IgD-negative memory B cell (primary cell): ENCODE data around the gene ITCH. TPM values are rescaled to one million over a fixed set of nuclear protein-coding genes. Genes with fewer than 3 reads are reported as not detected.

Source experiments
- H3K27ac Mint-ChIP-seq, 3 donors: one replicate each; pipeline ENCODE4 v1.8.0; 2020 to 2022; ENCODE audit warnings: mild to moderate bottlenecking in 3 of 3, mixed read lengths in 3 of 3, moderate library complexity in 1 of 3
- H3K27me3 Mint-ChIP-seq: one replicate; pipeline ENCODE4 v1.8.0; 2021; ENCODE audit warnings: mixed read lengths
- H3K36me3 Mint-ChIP-seq: one replicate; pipeline ENCODE4 v1.8.0; 2020; ENCODE audit warnings: mild to moderate bottlenecking, mixed read lengths
- H3K4me1 Mint-ChIP-seq, 3 donors: one replicate each; pipeline ENCODE4 v1.8.0; 2020 to 2022; ENCODE audit warnings: mixed read lengths in 3 of 3, mild to moderate bottlenecking in 1 of 3
- H3K4me3 Mint-ChIP-seq, 4 donors: one replicate each; pipeline ENCODE4 v1.8.0; 2020 to 2022; ENCODE audit warnings: mild to moderate bottlenecking in 4 of 4, mixed read lengths in 4 of 4, moderate library complexity in 3 of 4
- H3K9me3 Mint-ChIP-seq, 3 donors: one replicate each; pipeline ENCODE4 v1.8.0; 2020 to 2021; ENCODE audit warnings: mixed read lengths in 3 of 3, mild to moderate bottlenecking in 1 of 3
- polyA plus RNA-seq: library from polyadenylated mRNA; unstranded; fragments of 300-500 nt; fragmentation: Illumina TruSeq; gene quantifications from one replicate; pipeline ENCODE4 v1.2.3, GENCODE V29; 2021

ITCH gene
- polyA plus RNA-seq, 1 donor from 2014 or later = 33.7 TPM

DNA sequence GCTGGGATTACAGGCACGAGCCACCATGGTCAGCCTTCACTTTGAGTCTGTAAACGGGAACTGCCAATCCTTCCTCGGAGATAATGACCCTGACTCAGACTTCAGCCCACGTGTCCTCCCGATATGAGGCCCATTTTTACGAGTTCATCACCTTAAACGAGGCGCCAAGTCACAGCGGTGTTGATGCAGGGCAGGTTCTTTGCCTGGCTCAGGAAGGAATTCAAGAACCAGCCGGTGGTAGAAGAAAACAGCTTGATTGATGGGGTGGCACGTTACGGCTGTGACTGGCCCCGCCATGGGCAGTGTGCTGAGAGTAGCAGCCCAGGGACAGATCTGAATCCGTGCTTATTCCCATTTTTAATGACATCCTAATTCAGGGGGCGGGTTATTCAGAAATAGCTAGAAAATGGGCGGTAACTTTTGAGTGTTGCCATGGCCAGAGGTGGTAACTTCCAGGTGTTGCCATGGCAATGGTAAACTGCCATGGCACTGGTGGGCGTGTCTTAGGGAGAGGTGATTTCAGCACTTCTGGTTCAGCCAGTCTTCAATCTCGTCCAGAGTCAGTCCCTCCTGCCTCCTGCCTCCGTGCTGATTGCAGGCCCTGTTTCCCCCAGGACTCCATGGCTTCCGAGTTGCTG, 186.3 kb downstream of the ITCH start:
- H3K9me3 Mint-ChIP-seq = no peaks in the 10 kb centered on the region
- peaks cover 3% of the 10 kb centered on the region for H3K27me3 Mint-ChIP-seq
- H3K4me1 Mint-ChIP-seq = peaks cover 0 to 4% (median 2%) of the 10 kb centered on the region in 3 donors
- H3K36me3 Mint-ChIP-seq = peaks cover 1% of the 10 kb centered on the region
- no peak overlapping the region for H3K27ac Mint-ChIP-seq
- H3K4me3 Mint-ChIP-seq = no peak overlapping the region

- H3K4me1 Mint-ChIP-seq = peaks cover 0 to 2% (median 0%) of the 10 kb centered on the region in 3 donors
- H3K36me3 Mint-ChIP-seq = peaks cover 1% of the 10 kb centered on the region
- H3K27me3 Mint-ChIP-seq = no peaks in the 10 kb centered on the region
- H3K27ac Mint-ChIP-seq = no peak overlapping the region
- H3K9me3 Mint-ChIP-seq = no peaks in the 10 kb centered on the region
- H3K4me3 Mint-ChIP-seq = no peak overlapping the region
These were observed 186.8 kb downstream of the ITCH start for GRCh38 chr20:34549929-34550305.

DNA sequence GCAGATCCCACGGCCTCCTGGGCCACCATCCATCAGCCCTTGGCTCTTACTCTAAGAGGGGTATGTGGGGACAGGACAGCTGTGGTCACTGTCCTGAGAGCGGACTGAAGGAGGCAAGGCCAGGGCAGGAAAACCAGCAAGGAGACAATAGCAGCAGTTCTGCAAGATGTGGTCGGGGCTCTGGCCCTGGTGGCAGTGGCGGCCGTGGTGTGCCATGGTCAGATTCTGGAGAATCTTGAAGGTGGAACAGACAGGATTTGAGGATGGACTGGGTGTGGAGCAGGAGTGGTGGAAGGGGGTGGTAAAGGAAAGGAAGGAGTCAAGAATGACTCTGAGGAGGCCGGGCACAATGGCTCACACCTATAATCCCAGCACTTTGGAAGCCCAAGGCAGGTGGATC, 189.5 kb downstream of the ITCH start:
- peaks cover 0 to 8% (median 2%) of the 10 kb centered on the region in 3 donors for H3K4me1 Mint-ChIP-seq
- no peaks in the 10 kb centered on the region for H3K9me3 Mint-ChIP-seq
- H3K27me3 Mint-ChIP-seq = no peaks in the 10 kb centered on the region
- H3K36me3 Mint-ChIP-seq = peaks cover 1% of the 10 kb centered on the region
- H3K4me3 Mint-ChIP-seq = peak overlapping the region in 1 of 4 donors; percentile 63
- H3K27ac Mint-ChIP-seq = no peak overlapping the region

DNA sequence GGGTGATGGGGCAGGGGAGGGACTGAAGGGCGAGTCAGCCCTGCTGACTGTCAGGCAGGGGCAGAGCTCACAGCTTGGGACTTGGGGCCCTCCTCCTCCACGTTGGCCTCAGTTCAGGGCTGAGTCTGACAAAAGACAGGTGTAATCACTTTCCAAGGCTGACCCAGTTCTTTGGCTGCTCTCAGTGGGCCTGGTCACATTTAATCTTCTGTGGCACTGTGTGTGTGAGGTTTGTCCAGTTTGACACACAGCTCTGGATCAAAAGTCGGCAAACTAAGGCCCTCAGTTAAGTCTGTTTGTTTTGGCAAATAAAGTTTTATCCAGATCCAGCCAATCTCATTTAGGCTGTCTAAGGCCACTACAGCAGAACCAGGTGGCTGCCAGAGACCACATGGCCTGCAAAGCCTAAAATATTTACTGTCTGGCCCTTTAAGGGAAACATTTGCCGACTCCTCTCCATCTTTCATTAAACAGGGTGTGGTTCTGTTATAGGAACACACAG, 190.3 kb downstream of the ITCH start:
- Mint-ChIP-seq H3K27me3 (no peaks in the 10 kb centered on the region), H3K27ac (no peak overlapping the region), H3K4me3 (no peak overlapping the region), H3K4me1 (peaks cover 0 to 14% (median 6%) of the 10 kb centered on the region in 3 donors), H3K9me3 (no peaks in the 10 kb centered on the region), H3K36me3 (no peaks in the 10 kb centered on the region)

- Mint-ChIP-seq H3K27ac (peak overlapping the region; percentile 82 to 99 (median 96)), H3K9me3 (no peaks in the 10 kb centered on the region), H3K36me3 (no peaks in the 10 kb centered on the region), H3K4me3 (peak overlapping the region; percentile 68 to 95 (median 88)), H3K4me1 (peaks cover 4 to 13% (median 10%) of the 10 kb centered on the region in 3 donors), H3K27me3 (no peaks in the 10 kb centered on the region)
These were observed 194.9 kb downstream of the ITCH start for GRCh38 chr20:34557936-34558319.

DNA sequence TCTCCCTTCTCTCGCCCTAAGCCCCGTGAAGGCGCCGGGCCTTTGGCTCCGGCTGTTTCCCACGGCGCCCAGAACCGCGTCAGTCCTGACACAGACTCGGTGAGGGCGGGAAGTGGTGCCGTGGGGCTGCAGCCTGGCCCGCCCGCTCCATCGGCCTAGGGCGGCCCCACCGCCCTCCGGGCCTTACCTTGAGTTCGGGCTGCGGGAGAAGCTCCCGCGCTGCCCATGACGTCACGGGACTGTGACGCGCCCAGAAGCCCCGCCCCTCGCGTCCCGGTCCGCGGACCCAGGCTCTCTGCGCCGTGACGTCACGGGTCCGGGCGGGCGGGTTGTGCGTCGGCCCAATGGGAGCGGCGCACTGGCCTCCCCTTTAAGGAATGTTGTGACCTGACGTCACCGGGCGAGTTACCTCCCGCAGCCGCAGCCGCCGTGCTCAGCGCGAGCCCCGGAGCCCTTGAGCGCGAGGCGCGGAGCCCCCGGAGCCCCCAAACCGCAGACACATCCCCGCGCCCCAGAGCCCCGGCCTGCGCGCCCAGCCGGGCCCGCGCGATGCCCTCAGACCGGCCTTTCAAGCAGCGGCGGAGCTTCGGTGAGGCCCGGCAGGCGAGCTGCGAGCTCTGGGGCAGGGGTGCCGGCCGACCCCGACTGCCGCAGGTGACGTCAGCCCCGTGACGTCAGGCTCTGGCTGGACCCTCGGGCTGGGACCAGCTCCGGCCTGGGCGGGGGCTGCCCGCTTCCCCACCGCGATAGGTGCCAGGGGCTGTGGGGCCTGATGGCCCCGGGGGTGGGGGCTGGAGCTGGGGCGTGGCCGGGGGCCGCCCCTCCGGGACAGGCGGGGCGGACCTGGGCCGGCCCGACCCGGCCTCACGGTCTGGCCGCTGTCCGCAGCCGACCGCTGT, 195.5 kb downstream of the ITCH start, which contains the start of gene MAP1LC3A:
TSS of gene MAP1LC3A (plus strand) at position 399 of the 899 bp plus-strand sequence. CDS start at position 550, 151 bp downstream.
- H3K4me1 Mint-ChIP-seq = peaks cover 4 to 13% (median 10%) of the 10 kb centered on the region in 3 donors
- H3K36me3 Mint-ChIP-seq = no peaks in the 10 kb centered on the region
- H3K27me3 Mint-ChIP-seq = no peaks in the 10 kb centered on the region

DNA sequence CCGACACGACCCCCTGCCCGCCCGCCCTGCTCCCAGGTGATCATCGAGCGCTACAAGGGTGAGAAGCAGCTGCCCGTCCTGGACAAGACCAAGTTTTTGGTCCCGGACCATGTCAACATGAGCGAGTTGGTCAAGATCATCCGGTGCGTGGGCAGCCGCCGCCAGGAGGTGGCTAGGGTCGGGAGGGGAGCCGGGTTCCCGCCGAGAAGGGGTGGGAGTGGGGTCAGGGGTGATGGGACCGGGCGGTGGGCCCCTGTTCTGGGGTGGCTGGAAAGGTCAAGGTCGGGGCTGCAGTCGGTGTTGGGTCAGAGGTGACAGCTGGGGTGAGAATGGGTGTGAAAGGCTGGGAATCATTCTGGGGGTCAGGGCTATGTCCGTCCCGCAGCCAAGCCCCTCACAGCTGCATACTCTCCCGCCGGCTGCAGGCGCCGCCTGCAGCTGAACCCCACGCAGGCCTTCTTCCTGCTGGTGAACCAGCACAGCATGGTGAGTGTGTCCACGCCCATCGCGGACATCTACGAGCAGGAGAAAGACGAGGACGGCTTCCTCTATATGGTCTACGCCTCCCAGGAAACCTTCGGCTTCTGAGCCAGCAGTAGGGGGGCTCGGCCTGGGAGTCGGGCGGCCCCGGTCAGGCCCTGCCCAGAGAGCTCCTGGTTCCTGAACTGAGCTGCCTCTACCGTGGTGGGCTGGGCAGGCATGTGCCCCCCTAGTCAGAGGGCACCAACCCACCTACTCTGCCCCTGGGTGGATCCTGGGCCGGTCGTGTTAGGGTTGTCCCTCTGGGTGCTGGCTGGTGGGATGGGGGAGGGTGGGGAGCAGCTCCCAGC, 196.5 kb downstream of the ITCH start:
- no peaks in the 10 kb centered on the region for H3K36me3 Mint-ChIP-seq
- peaks cover 4 to 14% (median 10%) of the 10 kb centered on the region in 3 donors for H3K4me1 Mint-ChIP-seq
- peak overlapping the region; percentile 65 to 88 (median 82) for H3K4me3 Mint-ChIP-seq

More for the DNA sequence above, 195.5 kb downstream of the ITCH start, which contains the start of gene MAP1LC3A:
- H3K4me3 Mint-ChIP-seq = peak within 1 kb of the TSS; percentile 68 to 95 (median 88)
- no peaks in the 10 kb centered on the region for H3K9me3 Mint-ChIP-seq
- peak within 1 kb of the TSS; percentile 92 to 99 (median 96) for H3K27ac Mint-ChIP-seq

DNA sequence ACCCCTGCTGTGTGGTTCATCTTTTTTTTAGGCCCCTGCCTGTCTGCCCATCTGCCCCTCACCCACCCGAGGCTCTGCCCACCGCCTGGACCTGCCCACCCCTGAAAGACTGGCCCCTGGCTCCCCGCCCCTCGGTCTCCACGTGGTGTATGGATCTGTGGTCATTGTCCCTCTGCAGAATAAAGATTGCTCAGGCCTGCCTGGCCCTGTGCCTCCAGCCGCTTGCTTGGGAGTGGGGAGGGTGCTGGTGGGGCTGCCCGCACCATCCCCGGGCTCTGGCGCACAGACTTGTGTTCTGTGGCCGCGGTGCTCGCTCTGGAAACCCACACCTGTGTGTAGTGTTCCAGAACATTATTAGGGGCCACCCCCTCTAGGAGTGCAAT, 197.1 kb downstream of the ITCH start:
- no peaks in the 10 kb centered on the region for H3K27me3 Mint-ChIP-seq
- H3K9me3 Mint-ChIP-seq = no peaks in the 10 kb centered on the region
- peak overlapping the region; percentile 93 to 95 (median 95) for H3K27ac Mint-ChIP-seq
- H3K4me1 Mint-ChIP-seq = peaks cover 4 to 15% (median 10%) of the 10 kb centered on the region in 3 donors
- peak overlapping the region; percentile 59 to 91 (median 84) for H3K4me3 Mint-ChIP-seq
- H3K36me3 Mint-ChIP-seq = no peaks in the 10 kb centered on the region

More for the DNA sequence above, 196.5 kb downstream of the ITCH start:
- Mint-ChIP-seq H3K27ac (peak overlapping the region; percentile 92 to 94 (median 93)), H3K9me3 (no peaks in the 10 kb centered on the region), H3K27me3 (no peaks in the 10 kb centered on the region)

DNA sequence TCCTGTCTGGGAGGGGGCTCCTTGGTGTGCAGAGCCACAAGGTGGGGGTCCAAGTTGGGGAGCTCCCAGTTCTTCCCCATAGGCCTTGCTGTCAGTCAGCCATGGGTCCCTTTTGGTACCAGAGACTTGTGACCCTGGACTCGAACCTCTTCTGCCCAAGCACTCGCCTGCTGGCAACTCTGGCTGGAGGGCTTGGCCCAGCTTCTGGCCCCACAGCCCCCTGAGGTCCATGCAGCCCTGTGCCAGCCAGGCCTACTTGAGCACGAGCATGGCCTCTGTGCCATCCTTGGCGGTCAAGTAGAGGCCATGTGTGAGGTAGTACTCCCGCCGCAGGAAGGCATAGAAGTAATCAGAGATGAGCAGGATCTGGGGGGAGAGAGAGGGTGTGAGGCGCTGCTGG, 197.5 kb downstream of the ITCH start:
- peak overlapping the region; percentile 93 to 95 (median 95) for H3K27ac Mint-ChIP-seq
- H3K4me1 Mint-ChIP-seq = peaks cover 4 to 15% (median 10%) of the 10 kb centered on the region in 3 donors
- H3K36me3 Mint-ChIP-seq = no peaks in the 10 kb centered on the region
- peak overlapping the region in 2 of 4 donors; percentile 5 to 91 for H3K4me3 Mint-ChIP-seq
- no peaks in the 10 kb centered on the region for H3K27me3 Mint-ChIP-seq
- H3K9me3 Mint-ChIP-seq = no peaks in the 10 kb centered on the region

Other genes starting within 250 kb of the ITCH start
- gene ASIP, start 121.8 kb upstream of the ITCH start, polyA plus RNA-seq = not detected
- 27.3 TPM for gene AHCY, start 59.9 kb upstream of the ITCH start, polyA plus RNA-seq
- 333 TPM for gene DYNLRB1, start 153.1 kb downstream of the ITCH start, polyA plus RNA-seq
- 8.6 TPM for gene MAP1LC3A, start 195.4 kb downstream of the ITCH start, polyA plus RNA-seq